ENCODE results near the gene NCOA3. TPM values are rescaled to one million over a fixed set of nuclear protein-coding genes. Genes with fewer than 3 reads are reported as not detected.
"Not testable (repeated sequence)": the region's sequence is repeated elsewhere in the genome, so short reads cannot be mapped to it uniquely, and the experiment has no call there.

Gene NCOA3
- total RNA-seq, 1 donor from 2014 or later = 23.8 TPM

- Histone ChIP-seq H3K4me1 (peaks cover 47% of the 10 kb centered on the region), H3K27ac (replicated peaks) (no peak overlapping the region), H3K4me3 (no peak overlapping the region), H3K36me3 (peaks cover 3% of the 10 kb centered on the region), H3K9me3 (replicated peaks) (no peaks in the 10 kb centered on the region), H3K27me3 (ENCODE audit: low read depth) (no peaks in the 10 kb centered on the region)
- no peak for DNase-seq
- intact Hi-C loops (cut with micrococcal nuclease) = no loop called here
- no peak for TF ChIP-seq CTCF (IDR thresholded peaks at IDR 0.05; ENCODE audit: borderline replicate concordance)
Observed at GRCh38 chr20:47551222-47551621, 49.5 kb downstream of the NCOA3 start.

- H3K9me3 ChIP-seq (replicated peaks) = no peaks in the 10 kb centered on the region
- H3K36me3 ChIP-seq = peaks cover 3% of the 10 kb centered on the region
- no peaks in the 10 kb centered on the region for H3K27me3 ChIP-seq (ENCODE audit: low read depth)
- intact Hi-C loops (cut with micrococcal nuclease) = no loop called here
- peaks cover 47% of the 10 kb centered on the region for H3K4me1 ChIP-seq
- no peak overlapping the region for H3K4me3 ChIP-seq
- H3K27ac ChIP-seq (replicated peaks) = no peak overlapping the region
- no peak for DNase-seq
- TF ChIP-seq CTCF (IDR thresholded peaks at IDR 0.05; ENCODE audit: borderline replicate concordance) = no peak
Observed at GRCh38 chr20:47551841-47552240, 50.2 kb downstream of the NCOA3 start.

GRCh38 chr20:47552996-47553395 lies 51.3 kb downstream of the NCOA3 start:
- H3K27ac ChIP-seq (replicated peaks) = no peak overlapping the region
- H3K9me3 ChIP-seq (replicated peaks) = no peaks in the 10 kb centered on the region
- intact Hi-C loops (cut with micrococcal nuclease) = no loop called here
- H3K27me3 ChIP-seq (ENCODE audit: low read depth) = no peaks in the 10 kb centered on the region
- no peak overlapping the region for H3K4me3 ChIP-seq
- DNase-seq = no peak
- H3K36me3 ChIP-seq = no peaks in the 10 kb centered on the region
- peaks cover 55% of the 10 kb centered on the region for H3K4me1 ChIP-seq
- TF ChIP-seq CTCF (IDR thresholded peaks at IDR 0.05; ENCODE audit: borderline replicate concordance) = no peak

- H3K27ac ChIP-seq (replicated peaks); H3K27me3 ChIP-seq (ENCODE audit: low read depth); intact Hi-C loops (cut with micrococcal nuclease); H3K9me3 ChIP-seq (replicated peaks); DNase-seq; H3K36me3 ChIP-seq; H3K4me3 ChIP-seq: not testable (repeated sequence)
- H3K4me1 ChIP-seq = peaks cover 62% of the 10 kb centered on the region
Observed at GRCh38 chr20:47553594-47554235, 52.0 kb downstream of the NCOA3 start.

GRCh38 chr20:47554283-47554682 lies 52.6 kb downstream of the NCOA3 start:
- H3K36me3 ChIP-seq; H3K27me3 ChIP-seq (ENCODE audit: low read depth); DNase-seq; intact Hi-C loops (cut with micrococcal nuclease); H3K4me3 ChIP-seq; H3K9me3 ChIP-seq (replicated peaks); H3K27ac ChIP-seq (replicated peaks): not testable (repeated sequence)
- H3K4me1 ChIP-seq = peaks cover 65% of the 10 kb centered on the region

- TF ChIP-seq CTCF (IDR thresholded peaks at IDR 0.05; ENCODE audit: borderline replicate concordance) = no peak
- DNase-seq = no peak
- H3K4me3 ChIP-seq = no peak overlapping the region
- H3K9me3 ChIP-seq (replicated peaks) = no peaks in the 10 kb centered on the region
- intact Hi-C loops (cut with micrococcal nuclease) = no loop called here
- no peaks in the 10 kb centered on the region for H3K36me3 ChIP-seq
- no peak overlapping the region for H3K27ac ChIP-seq (replicated peaks)
- H3K4me1 ChIP-seq = peaks cover 65% of the 10 kb centered on the region
- no peaks in the 10 kb centered on the region for H3K27me3 ChIP-seq (ENCODE audit: low read depth)
Observed at GRCh38 chr20:47557218-47557617, 55.5 kb downstream of the NCOA3 start.

All from left ventricle myocardium inferior (tissue), 1 donor.